PFSK-1 (cell line): ENCODE data around the gene COX19.

Experiments
- POLR2AphosphoS5 ChIP-seq: IDR thresholded peaks from 2 replicates; pipeline ENCODE4 v1.6.1; 2012; ENCODE audit warnings: low read depth, mild to moderate bottlenecking, control low read depth, low read length, moderate library complexity
- SIN3A ChIP-seq: IDR thresholded peaks from 2 replicates; pipeline ENCODE4 v1.6.1; 2012; ENCODE audit warnings: mild to moderate bottlenecking, low read length, moderate library complexity, borderline replicate concordance; ENCODE audit not compliant: insufficient read depth
- TAF1 ChIP-seq: IDR thresholded peaks from 2 replicates; pipeline ENCODE4 v1.6.1; 2012; ENCODE audit warnings: low read length, control low read depth, borderline replicate concordance; ENCODE audit not compliant: insufficient read depth

DNA sequence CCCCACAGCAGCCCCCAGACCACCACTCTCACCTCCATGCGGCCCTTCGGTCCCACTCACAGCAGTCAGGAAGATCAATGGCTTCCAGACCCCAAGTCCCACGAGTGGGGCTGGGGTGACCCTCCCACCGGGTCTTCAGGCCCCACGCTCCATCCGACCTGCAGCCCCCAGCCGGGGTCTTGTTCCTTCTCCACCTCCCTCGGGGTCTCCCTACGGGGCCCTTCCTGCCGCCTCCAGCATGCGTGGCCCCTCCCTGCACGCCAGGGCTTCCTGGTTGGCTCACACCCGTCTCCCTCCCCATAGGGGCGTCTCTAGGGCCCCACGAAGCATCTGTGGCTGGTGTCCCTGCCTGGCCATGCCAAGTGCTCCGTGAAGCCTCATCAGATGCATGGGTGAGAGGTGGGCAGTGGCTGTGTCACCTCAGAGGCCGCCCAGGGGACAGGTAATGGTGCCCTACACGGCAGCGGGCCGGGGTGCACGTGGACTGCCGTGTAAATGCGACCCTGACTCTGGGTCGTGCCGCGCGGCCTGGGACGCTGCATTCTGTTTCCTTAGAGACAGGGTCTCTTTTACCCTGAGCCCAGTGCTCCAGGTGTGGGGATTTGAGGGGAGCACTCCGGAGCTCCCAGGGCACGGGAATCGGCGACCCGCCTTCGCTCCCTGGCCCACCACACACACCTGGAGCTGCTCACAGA is 40.7 kb downstream of the COX19 start:
- TF ChIP-seq POLR2AphosphoS5, result no peak
- no peak for TF ChIP-seq TAF1
- no peak for TF ChIP-seq SIN3A
